Breast epithelium (tissue), 3 donors: Measurements from ENCODE around the gene RPS27.

Experiments
- POLR2A ChIP-seq: fragments of 450-650 bp; IDR thresholded peaks from one replicate; pipeline ENCODE4 v1.6.1; 2016; ENCODE audit warnings: antibody characterized with exemption, mild to moderate bottlenecking, moderate library complexity
- POLR2AphosphoS5 ChIP-seq, 3 donors: sonication (generic); formaldehyde crosslinking; IDR thresholded peaks; one replicate each; pipeline ENCODE4 v1.6.1; 2017; ENCODE audit warnings: antibody characterized with exemption in 3 of 3
- TF ChIP-seq, protein P1 (sequence below), 3 donors: fragments of 450-650 bp; IDR thresholded peaks; one replicate each; pipeline ENCODE4 v1.5.1; 2016 to 2017; ENCODE audit warnings: antibody characterized with exemption in 3 of 3, mild to moderate bottlenecking in 3 of 3, moderate library complexity in 3 of 3

DNA sequence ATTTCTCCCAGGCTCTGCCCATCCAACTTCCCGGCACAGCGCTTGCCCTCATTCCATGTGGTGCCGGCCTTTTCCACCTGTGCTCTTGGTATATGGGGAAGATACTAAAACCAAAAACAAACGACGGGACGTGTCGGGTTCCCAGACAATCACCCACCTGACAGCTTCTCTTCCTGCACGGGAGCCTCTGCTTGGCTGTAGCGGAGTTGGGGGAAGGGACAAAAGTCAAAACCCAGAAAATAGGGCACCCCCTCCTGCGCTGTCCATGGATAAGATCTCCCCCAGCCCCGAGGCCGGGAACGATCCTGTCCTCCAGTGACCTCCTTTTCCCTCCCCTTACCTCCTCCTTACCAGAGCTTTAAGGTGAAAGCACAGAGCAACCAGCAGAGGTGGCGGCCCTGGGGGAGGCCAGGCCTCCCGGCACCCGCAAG is 13.7 kb upstream of the RPS27 start:
- TF ChIP-seq, protein P1, sequence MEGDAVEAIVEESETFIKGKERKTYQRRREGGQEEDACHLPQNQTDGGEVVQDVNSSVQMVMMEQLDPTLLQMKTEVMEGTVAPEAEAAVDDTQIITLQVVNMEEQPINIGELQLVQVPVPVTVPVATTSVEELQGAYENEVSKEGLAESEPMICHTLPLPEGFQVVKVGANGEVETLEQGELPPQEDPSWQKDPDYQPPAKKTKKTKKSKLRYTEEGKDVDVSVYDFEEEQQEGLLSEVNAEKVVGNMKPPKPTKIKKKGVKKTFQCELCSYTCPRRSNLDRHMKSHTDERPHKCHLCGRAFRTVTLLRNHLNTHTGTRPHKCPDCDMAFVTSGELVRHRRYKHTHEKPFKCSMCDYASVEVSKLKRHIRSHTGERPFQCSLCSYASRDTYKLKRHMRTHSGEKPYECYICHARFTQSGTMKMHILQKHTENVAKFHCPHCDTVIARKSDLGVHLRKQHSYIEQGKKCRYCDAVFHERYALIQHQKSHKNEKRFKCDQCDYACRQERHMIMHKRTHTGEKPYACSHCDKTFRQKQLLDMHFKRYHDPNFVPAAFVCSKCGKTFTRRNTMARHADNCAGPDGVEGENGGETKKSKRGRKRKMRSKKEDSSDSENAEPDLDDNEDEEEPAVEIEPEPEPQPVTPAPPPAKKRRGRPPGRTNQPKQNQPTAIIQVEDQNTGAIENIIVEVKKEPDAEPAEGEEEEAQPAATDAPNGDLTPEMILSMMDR (IDR thresholded peaks at IDR 0.05), result no peak
- TF ChIP-seq POLR2A (no peak), POLR2AphosphoS5 (IDR thresholded peaks at IDR 0.05) (no peak)
